Neural progenitor cell (in vitro differentiated cells): ENCODE data around the gene RAB3D.

Experiments
- EZH2 ChIP-seq: fragments of 200-600 bp; sonication (generic); IDR thresholded peaks from 2 replicates; pipeline ENCODE4 v1.6.1; 2017; ENCODE audit warnings: antibody characterized with exemption, mild to moderate bottlenecking, moderate library complexity
- EZH2phosphoT487 ChIP-seq: fragments of 200-600 bp; sonication (generic); IDR thresholded peaks from 2 replicates; pipeline ENCODE4 v1.6.1; 2017; ENCODE audit warnings: antibody characterized with exemption
- TF ChIP-seq, protein P1 (sequence below): fragments of 200-600 bp; sonication (generic); IDR thresholded peaks from 2 replicates; pipeline ENCODE4 v1.5.1; 2017; ENCODE audit warnings: antibody characterized with exemption, mild to moderate bottlenecking

DNA sequence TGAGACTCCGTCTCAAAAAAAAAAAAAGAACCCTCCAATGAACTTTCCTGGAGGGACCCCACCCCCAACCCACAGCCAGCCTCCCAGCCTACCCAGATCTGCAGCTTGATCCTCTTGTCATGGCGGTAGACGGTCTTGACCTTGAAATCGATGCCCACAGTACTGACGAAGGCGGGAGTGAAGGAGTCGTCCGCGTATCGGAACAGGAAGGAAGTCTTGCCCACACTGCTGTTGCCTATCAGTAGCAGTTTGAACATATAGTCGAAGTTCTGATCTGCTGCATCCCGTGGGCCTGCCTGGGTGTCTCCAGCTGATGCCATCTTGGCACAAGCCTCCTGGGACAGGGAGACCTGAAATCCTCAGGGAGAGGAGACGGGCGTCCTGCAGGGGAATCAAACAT is 2.4 kb downstream of the RAB3D start:
- TF ChIP-seq, protein P1, sequence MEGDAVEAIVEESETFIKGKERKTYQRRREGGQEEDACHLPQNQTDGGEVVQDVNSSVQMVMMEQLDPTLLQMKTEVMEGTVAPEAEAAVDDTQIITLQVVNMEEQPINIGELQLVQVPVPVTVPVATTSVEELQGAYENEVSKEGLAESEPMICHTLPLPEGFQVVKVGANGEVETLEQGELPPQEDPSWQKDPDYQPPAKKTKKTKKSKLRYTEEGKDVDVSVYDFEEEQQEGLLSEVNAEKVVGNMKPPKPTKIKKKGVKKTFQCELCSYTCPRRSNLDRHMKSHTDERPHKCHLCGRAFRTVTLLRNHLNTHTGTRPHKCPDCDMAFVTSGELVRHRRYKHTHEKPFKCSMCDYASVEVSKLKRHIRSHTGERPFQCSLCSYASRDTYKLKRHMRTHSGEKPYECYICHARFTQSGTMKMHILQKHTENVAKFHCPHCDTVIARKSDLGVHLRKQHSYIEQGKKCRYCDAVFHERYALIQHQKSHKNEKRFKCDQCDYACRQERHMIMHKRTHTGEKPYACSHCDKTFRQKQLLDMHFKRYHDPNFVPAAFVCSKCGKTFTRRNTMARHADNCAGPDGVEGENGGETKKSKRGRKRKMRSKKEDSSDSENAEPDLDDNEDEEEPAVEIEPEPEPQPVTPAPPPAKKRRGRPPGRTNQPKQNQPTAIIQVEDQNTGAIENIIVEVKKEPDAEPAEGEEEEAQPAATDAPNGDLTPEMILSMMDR: no peak
- TF ChIP-seq EZH2 (no peak), EZH2phosphoT487 (no peak)
